Cortex of kidney (tissue), 1 donor: Measurements from ENCODE around the gene PLCD3.

Experiments
- DNase-seq: peaks from one replicate; lab custom pipeline; 2025; lab: John Stamatoyannopoulos, UW

The PLCD3 gene, protein sequence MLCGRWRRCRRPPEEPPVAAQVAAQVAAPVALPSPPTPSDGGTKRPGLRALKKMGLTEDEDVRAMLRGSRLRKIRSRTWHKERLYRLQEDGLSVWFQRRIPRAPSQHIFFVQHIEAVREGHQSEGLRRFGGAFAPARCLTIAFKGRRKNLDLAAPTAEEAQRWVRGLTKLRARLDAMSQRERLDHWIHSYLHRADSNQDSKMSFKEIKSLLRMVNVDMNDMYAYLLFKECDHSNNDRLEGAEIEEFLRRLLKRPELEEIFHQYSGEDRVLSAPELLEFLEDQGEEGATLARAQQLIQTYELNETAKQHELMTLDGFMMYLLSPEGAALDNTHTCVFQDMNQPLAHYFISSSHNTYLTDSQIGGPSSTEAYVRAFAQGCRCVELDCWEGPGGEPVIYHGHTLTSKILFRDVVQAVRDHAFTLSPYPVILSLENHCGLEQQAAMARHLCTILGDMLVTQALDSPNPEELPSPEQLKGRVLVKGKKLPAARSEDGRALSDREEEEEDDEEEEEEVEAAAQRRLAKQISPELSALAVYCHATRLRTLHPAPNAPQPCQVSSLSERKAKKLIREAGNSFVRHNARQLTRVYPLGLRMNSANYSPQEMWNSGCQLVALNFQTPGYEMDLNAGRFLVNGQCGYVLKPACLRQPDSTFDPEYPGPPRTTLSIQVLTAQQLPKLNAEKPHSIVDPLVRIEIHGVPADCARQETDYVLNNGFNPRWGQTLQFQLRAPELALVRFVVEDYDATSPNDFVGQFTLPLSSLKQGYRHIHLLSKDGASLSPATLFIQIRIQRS

GRCh38 chr17:45132320-45132571 lies at the start of gene PLCD3:
TSS of gene PLCD3 (minus strand) at chr17:45132515. CDS start at chr17:45132410, 105 bp downstream.
- DNase-seq = no peak

GRCh38 chr17:45177563-45177962 lies 45.2 kb upstream of the PLCD3 start:
- no peak for DNase-seq

DNA sequence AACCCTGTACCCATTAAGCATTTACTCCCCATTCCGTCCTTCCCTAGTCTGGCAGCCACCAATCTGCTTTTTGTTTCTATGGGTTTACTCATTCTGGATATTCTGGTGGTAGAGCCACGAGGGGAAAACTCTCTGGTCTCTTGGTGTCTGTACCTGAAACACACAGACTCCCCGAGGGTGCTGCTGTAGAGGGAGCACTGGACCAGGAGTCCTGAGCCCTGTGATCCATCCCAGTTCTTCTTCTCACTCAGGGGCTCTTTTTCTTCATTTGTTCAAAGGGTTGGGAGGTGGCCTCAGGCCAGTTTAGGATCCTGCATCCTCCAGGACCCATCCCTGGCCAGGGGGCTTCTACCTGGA lies 43.4 kb upstream of the PLCD3 start:
- no peak for DNase-seq

- DNase-seq = no peak
Measured at GRCh38 chr17:45172541-45173286, 40.4 kb upstream of the PLCD3 start.

DNA sequence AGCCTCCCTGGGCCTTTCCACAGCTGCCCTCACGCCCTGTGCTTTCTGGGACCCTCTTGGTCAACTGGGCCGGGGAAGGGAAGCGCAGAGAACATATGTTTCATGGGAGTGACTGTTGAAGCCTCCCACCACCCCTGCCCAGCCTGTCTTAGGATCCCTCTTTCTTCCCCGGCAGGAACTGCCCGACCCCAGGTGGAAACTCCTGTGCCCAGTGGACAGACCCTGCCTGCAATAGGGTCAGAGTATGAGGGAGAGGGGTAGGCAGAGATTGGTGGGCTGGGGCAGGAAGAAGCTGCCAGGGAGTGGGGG lies 39.9 kb upstream of the PLCD3 start:
- DNase-seq = no peak

DNA sequence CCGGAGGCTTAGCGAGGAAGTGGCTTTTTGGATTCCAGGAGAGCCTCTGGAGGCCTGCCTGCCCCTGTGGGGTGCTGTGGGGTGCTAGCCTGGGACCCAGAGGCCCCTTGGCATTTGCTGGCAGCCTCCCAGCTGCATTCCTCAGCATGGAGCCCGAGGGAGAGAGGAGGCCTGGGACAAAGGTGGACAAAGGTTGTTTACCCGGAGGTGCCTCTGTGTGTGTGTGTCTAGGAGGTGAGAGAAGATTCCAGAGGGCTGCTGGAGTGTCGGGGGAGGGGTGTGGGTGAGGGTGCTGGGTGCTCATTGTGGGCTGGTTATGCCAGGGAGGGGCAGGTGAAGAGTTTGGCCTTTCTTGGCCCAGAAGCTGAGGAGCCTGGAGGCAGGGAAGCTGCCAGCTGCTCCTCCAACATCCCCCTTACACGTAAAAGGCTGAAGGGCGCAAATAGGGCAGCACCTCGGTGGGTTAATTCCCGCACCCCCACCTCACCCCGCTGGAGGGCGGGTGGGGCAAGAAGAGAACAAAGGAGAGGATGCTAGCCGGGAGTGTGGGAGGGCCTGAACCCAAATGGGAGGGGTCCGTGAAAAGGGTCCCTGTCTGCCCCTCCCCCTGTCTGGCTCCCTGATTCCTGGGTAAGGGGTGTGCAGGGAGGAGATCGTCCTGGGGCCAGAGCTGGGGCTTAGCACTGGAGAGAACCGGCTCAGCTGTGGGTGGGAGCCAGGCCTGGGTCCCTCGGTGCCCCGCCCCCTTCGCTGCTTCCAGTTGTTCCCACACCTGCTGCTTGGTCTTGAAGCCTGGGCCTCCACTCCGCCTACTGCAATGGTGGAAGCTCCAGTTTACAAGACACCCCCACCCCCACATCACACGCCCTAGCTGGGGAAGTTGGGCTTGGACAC lies 39.3 kb upstream of the PLCD3 start:
- DNase-seq = no peak

- no peak for DNase-seq
Measured at GRCh38 chr17:45170931-45171337, 38.6 kb upstream of the PLCD3 start.

GRCh38 chr17:45170280-45170930 lies 38.1 kb upstream of the PLCD3 start:
- DNase-seq = no peak

- no peak for DNase-seq
Measured at GRCh38 chr17:45168991-45169752, 36.9 kb upstream of the PLCD3 start.

- DNase-seq = no peak
Measured at GRCh38 chr17:45164734-45165269, 32.5 kb upstream of the PLCD3 start.

- DNase-seq = no peak
Measured at GRCh38 chr17:45162025-45162687, 29.8 kb upstream of the PLCD3 start.

- DNase-seq = no peak
Measured at GRCh38 chr17:45161288-45162024, 29.1 kb upstream of the PLCD3 start, which contains the start of gene HEXIM2. TSS of gene HEXIM2 (plus strand) at chr17:45161875. CDS start at chr17:45162794, 919 bp downstream.

GRCh38 chr17:45160447-45161287 lies 28.4 kb upstream of the PLCD3 start:
- DNase-seq = no peak

GRCh38 chr17:45156242-45156641 lies 23.9 kb upstream of the PLCD3 start:
- DNase-seq = no peak

GRCh38 chr17:45155483-45155882 lies 23.2 kb upstream of the PLCD3 start:
- no peak for DNase-seq

GRCh38 chr17:45155029-45155428 lies 22.7 kb upstream of the PLCD3 start:
- DNase-seq = no peak

- no peak for DNase-seq
Measured at GRCh38 chr17:45150911-45151809, 18.8 kb upstream of the PLCD3 start.
